WI38 (cell line): ENCODE results near the gene RGS5.

Experiments used
- H3K4me3 ChIP-seq: 2 replicates; pipeline ENCODE4 v1.5.1; 2011; ENCODE audit warnings: low read depth, mild to moderate bottlenecking, control low read depth, low read length
- TF ChIP-seq, protein P1 (sequence below): IDR thresholded peaks from 2 replicates; pipeline ENCODE4 v1.5.1; 2012; ENCODE audit warnings: low read depth, mild to moderate bottlenecking, control low read depth, low read length

The RGS5 gene

GRCh38 chr1:163145435-163145834 is 57.3 kb downstream of the RGS5 start:
- TF ChIP-seq, protein P1, sequence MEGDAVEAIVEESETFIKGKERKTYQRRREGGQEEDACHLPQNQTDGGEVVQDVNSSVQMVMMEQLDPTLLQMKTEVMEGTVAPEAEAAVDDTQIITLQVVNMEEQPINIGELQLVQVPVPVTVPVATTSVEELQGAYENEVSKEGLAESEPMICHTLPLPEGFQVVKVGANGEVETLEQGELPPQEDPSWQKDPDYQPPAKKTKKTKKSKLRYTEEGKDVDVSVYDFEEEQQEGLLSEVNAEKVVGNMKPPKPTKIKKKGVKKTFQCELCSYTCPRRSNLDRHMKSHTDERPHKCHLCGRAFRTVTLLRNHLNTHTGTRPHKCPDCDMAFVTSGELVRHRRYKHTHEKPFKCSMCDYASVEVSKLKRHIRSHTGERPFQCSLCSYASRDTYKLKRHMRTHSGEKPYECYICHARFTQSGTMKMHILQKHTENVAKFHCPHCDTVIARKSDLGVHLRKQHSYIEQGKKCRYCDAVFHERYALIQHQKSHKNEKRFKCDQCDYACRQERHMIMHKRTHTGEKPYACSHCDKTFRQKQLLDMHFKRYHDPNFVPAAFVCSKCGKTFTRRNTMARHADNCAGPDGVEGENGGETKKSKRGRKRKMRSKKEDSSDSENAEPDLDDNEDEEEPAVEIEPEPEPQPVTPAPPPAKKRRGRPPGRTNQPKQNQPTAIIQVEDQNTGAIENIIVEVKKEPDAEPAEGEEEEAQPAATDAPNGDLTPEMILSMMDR, result no peak

GRCh38 chr1:163144418-163144817 is 58.3 kb downstream of the RGS5 start:
- TF ChIP-seq, protein P1, result no peak
- no peak overlapping the region for H3K4me3 ChIP-seq

More at GRCh38 chr1:163145435-163145834, 57.3 kb downstream of the RGS5 start:
- H3K4me3 ChIP-seq, result no peak overlapping the region

DNA sequence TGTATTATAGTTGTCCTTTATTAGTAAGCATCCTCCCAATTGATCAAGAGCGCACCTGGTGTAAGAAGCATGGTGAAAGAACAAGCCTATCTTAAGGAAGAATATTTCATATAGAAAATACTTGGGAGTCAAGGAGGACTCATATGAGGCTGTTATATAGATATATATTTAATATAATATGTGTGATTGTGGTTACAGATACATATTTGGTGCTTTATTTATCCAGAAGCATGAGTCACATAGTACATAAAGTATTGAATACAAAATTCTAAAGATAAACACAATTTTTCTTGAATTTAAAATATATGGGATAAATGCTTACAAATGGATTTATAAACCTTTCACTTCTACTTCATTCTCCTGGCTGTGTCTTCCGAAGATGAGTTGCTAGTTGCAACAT is 60.6 kb downstream of the RGS5 start:
- H3K4me3 ChIP-seq, result no peak overlapping the region

DNA sequence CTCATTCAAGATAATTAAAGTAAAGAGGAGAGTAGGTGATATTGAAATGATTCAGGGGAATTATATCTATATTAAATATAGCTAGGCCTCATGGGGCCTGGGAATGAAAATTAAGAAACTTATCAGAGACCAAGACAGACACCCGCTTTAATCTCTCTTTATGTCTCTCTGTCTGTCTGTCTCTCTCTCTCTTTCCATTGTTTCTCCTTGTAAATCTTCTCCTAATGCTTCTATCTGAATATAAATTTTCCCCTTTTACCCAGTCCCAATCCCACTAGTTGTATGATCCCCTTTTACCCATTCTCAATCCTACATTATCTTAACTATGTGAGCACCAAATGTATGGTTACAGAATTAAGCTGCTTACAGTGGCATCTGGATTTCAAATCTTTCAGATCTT is 61.2 kb downstream of the RGS5 start:
- no peak overlapping the region for H3K4me3 ChIP-seq
- TF ChIP-seq, protein P1, result no peak

More for the DNA sequence above, 60.6 kb downstream of the RGS5 start:
- TF ChIP-seq, protein P1, result no peak

GRCh38 chr1:163137556-163138265 is 65.0 kb downstream of the RGS5 start:
- TF ChIP-seq, protein P1, result no peak
- H3K4me3 ChIP-seq, result no peak overlapping the region

DNA sequence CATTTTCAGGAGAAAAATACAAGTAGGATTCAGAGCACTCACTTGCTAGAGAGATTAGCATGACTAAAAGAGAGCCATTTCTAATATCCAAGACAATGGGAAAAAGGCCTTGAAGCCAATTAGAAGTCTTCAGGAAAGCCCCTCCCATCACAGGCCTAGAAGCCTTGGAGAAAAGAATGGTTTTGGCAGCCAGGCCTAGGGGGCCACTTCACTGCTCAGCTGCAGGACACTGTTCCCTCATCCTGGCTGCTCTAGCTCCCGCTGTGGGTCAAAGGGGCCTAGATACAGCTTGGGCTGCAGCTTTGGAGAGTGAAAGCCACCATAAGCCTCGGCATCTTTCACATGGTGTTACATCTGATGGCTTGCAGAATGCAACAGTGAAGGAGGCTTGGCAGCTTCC is 70.7 kb downstream of the RGS5 start:
- TF ChIP-seq, protein P1, result no peak
- H3K4me3 ChIP-seq, result no peak overlapping the region

DNA sequence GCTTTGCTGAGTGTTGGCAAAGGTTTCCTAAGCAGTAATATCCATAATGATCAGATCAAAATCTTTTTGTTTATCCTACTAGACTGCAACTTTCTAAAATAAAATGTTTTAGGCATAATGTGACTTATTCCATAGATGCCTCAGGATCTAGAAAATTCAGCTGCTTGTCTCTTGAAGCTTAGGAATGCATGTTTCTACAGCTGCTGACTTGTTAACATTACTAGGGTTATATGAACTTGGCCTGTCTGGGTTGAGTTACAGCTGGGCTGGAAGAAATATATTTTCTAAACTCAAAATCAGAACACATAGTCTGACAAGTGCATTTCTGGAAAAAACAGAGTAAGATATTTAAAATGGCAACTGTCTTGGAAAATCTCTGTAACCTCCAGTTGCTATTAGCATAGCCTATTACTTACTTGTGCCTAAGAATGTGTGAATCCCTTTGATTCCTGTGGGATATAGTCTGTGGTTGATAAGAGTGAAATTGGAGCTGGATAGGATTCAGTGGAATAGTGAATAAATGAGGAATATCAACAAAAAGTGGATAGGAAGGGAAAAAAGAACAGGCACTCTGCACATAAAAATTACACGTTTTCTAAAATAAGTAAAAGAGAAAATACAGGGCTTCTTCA is 72.4 kb downstream of the RGS5 start:
- TF ChIP-seq, protein P1, result no peak

More for the DNA sequence above, 72.4 kb downstream of the RGS5 start:
- no peak overlapping the region for H3K4me3 ChIP-seq
